Measurements from ENCODE around the gene NDUFAF5.

NDUFAF5 gene

DNA sequence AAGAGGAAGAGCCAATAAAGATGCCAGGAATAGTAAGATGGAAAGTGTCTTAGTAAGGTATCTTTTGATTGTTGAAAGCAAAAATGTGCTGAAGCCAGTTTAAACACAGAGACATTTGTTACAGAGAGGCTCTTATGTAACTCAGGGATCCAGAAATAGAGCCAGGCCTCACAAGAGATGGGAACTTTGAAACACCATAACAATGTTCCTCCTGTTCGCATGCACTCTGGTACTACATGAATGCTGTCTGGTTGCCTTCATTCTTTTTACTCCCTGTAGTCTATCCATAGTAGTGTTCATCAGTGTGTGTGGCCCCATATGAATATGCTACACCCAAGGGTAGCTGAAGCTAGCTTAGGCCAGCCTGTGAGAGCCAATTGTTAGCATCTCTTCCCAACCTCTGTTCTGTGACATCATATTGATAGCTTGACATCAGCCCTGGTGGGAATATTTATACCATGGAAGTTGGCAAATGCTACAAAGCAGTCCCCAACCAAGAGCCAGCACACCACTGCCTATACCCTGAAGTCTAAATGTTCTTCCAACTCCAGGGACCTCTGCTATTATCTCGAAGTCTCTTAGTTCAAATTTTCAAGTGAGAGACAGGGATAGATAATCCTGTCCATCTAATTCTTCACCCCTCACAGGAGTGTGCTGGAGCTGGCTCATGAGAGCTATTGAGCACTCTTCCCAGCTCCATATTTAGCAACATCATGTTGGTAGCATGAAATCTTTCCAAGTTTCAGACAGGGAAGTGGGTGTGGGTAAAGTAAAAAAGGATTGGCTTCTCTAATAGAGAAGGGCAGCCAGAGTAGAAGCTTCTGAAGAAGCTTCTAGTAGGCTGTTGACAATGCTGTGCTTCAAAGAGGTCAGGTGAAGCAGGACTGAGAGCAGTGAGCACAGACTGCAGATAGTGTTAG lies 7.0 kb downstream of the NDUFAF5 start:
- no peak for TF ChIP-seq GABPA (IDR thresholded peaks at IDR 0.05; ENCODE audit: low read depth)
- TF ChIP-seq, protein P1, sequence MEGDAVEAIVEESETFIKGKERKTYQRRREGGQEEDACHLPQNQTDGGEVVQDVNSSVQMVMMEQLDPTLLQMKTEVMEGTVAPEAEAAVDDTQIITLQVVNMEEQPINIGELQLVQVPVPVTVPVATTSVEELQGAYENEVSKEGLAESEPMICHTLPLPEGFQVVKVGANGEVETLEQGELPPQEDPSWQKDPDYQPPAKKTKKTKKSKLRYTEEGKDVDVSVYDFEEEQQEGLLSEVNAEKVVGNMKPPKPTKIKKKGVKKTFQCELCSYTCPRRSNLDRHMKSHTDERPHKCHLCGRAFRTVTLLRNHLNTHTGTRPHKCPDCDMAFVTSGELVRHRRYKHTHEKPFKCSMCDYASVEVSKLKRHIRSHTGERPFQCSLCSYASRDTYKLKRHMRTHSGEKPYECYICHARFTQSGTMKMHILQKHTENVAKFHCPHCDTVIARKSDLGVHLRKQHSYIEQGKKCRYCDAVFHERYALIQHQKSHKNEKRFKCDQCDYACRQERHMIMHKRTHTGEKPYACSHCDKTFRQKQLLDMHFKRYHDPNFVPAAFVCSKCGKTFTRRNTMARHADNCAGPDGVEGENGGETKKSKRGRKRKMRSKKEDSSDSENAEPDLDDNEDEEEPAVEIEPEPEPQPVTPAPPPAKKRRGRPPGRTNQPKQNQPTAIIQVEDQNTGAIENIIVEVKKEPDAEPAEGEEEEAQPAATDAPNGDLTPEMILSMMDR (IDR thresholded peaks at IDR 0.05; ENCODE audit: insufficient read depth, low read length) = no peak
- TF ChIP-seq SPI1 (IDR thresholded peaks at IDR 0.05; ENCODE audit: borderline replicate concordance, low read depth) = no peak
- TF ChIP-seq POLR2AphosphoS5 (IDR thresholded peaks at IDR 0.05; ENCODE audit: low read depth) = no peak
- TF ChIP-seq, protein P2, sequence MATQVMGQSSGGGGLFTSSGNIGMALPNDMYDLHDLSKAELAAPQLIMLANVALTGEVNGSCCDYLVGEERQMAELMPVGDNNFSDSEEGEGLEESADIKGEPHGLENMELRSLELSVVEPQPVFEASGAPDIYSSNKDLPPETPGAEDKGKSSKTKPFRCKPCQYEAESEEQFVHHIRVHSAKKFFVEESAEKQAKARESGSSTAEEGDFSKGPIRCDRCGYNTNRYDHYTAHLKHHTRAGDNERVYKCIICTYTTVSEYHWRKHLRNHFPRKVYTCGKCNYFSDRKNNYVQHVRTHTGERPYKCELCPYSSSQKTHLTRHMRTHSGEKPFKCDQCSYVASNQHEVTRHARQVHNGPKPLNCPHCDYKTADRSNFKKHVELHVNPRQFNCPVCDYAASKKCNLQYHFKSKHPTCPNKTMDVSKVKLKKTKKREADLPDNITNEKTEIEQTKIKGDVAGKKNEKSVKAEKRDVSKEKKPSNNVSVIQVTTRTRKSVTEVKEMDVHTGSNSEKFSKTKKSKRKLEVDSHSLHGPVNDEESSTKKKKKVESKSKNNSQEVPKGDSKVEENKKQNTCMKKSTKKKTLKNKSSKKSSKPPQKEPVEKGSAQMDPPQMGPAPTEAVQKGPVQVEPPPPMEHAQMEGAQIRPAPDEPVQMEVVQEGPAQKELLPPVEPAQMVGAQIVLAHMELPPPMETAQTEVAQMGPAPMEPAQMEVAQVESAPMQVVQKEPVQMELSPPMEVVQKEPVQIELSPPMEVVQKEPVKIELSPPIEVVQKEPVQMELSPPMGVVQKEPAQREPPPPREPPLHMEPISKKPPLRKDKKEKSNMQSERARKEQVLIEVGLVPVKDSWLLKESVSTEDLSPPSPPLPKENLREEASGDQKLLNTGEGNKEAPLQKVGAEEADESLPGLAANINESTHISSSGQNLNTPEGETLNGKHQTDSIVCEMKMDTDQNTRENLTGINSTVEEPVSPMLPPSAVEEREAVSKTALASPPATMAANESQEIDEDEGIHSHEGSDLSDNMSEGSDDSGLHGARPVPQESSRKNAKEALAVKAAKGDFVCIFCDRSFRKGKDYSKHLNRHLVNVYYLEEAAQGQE (IDR thresholded peaks at IDR 0.05; ENCODE audit: insufficient replicate concordance, low read depth) = no peak
- no peak for DNase-seq (ENCODE audit: low read depth in 1 of 2, low spot score in 1 of 2)
- H3K4me3 ChIP-seq (replicated peaks; ENCODE audit: insufficient read depth, low read length) = no peak overlapping the region

DNA sequence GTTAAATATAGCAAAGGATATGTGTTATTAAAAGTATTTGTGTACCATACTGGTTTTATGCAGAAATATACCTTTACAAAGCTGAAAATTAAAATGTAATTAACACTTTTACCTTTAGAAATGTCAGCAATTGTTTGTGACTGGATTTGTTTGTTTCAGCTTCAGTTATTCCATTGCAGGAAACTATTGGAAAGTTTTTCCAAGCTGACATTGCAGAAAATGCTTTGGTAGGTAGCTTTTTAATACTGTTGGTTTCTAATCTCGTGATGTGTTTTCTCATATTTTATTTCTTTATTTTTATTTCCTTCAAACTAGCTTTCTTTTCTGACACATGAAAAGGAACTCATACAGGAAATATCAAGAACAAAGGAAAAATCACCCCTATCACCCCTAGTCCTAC lies 8.2 kb downstream of the NDUFAF5 start:
- H3K27me3 ChIP-seq (ENCODE audit: insufficient read depth, poor library complexity, severe bottlenecking) = no peaks in the 10 kb centered on the region
- TF ChIP-seq, protein P2 (IDR thresholded peaks at IDR 0.05; ENCODE audit: insufficient replicate concordance, low read depth) = no peak
- no peak for TF ChIP-seq SPI1 (IDR thresholded peaks at IDR 0.05; ENCODE audit: borderline replicate concordance, low read depth)
- TF ChIP-seq GABPA (IDR thresholded peaks at IDR 0.05; ENCODE audit: low read depth) = no peak
- TF ChIP-seq POLR2AphosphoS5 (IDR thresholded peaks at IDR 0.05; ENCODE audit: low read depth) = no peak
- TF ChIP-seq, protein P1 (IDR thresholded peaks at IDR 0.05; ENCODE audit: insufficient read depth, low read length) = no peak

More for the DNA sequence above, 7.0 kb downstream of the NDUFAF5 start:
- Histone ChIP-seq H3K27ac (replicated peaks) (no peak overlapping the region), H3K27me3 (ENCODE audit: insufficient read depth, poor library complexity, severe bottlenecking) (no peaks in the 10 kb centered on the region)

DNA sequence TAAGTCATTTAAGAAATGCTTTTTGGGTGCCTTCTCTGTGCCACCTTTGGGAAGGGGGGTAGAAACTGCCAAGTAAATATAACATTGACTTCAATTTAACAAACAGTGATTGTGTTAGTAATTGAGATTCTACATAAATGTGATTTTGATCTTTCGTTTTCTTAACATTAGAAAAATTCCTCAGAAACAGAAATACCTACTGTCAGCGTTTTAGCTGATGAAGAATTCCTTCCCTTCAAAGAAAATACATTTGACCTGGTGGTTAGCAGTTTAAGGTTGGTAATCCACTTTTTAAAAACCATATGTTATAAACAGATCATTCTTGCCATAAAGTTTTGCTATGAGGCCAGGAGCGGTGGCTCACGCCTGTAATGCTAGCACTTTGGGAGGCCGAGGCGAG lies 9.8 kb downstream of the NDUFAF5 start:
- TF ChIP-seq GABPA (IDR thresholded peaks at IDR 0.05; ENCODE audit: low read depth) = no peak
- TF ChIP-seq POLR2AphosphoS5 (IDR thresholded peaks at IDR 0.05; ENCODE audit: low read depth) = no peak
- TF ChIP-seq SPI1 (IDR thresholded peaks at IDR 0.05; ENCODE audit: borderline replicate concordance, low read depth) = no peak
- TF ChIP-seq, protein P2 (IDR thresholded peaks at IDR 0.05; ENCODE audit: insufficient replicate concordance, low read depth) = no peak
- TF ChIP-seq, protein P1 (IDR thresholded peaks at IDR 0.05; ENCODE audit: insufficient read depth, low read length) = no peak
- no peak overlapping the region for H3K27ac ChIP-seq (replicated peaks)
- H3K4me3 ChIP-seq (replicated peaks; ENCODE audit: insufficient read depth, low read length) = no peak overlapping the region
- DNase-seq (ENCODE audit: low read depth in 1 of 2, low spot score in 1 of 2) = no peak
- H3K27me3 ChIP-seq (ENCODE audit: insufficient read depth, poor library complexity, severe bottlenecking) = no peaks in the 10 kb centered on the region

More for the DNA sequence above, 8.2 kb downstream of the NDUFAF5 start:
- DNase-seq (ENCODE audit: low read depth in 1 of 2, low spot score in 1 of 2) = no peak
- H3K27ac ChIP-seq (replicated peaks) = no peak overlapping the region
- H3K4me3 ChIP-seq (replicated peaks; ENCODE audit: insufficient read depth, low read length) = no peak overlapping the region

Measured in HL-60 (cell line).